GF-D8 (cell line): ENCODE results near the gene UBAP2L.
"Not testable (repeated sequence)": the region's sequence is repeated elsewhere in the genome, so short reads cannot be mapped to it uniquely, and the experiment has no call there.

ENCODE experiments used
- DNase-seq: peaks from one replicate; lab custom pipeline; 2025; lab: John Stamatoyannopoulos, UW

Gene UBAP2L

GRCh38 chr1:154309136-154309535 lies 88.4 kb downstream of the UBAP2L start:
- not testable (repeated sequence) for DNase-seq

GRCh38 chr1:154312229-154313065 lies 91.7 kb downstream of the UBAP2L start:
- DNase-seq, result not testable (repeated sequence)

DNA sequence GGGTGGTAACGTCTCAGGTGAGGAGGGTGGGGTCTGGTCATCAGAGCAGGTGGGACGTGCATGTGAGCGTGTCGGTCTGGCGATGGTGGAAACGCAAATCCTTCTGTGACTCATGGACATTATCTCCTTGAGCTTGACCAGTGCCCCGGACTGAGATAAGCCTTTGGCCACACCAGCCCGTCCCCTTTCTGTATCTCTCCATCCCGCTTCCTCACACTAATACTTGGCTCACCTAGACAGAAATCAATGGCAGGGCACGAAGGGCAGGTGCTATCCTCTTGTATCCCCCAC lies 92.3 kb downstream of the UBAP2L start:
- DNase-seq, result no peak

DNA sequence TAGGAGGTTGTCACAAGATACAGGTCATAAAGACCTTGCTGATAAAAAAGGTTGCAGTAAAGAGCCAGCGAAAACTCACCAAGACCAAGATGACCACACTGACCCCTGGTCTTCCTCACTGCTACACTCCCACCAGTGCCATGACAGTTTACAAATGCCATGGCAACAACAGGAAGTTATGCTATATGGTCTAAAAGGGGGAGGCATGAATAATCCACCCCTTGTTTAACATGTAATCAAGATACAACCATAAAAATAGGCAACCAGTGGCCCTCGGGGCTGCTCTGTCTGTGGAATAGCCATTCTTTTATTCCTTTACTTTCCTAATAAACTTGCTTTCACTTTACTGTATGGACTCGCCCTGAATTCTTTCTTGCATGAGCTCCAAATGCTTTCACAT lies 93.5 kb downstream of the UBAP2L start:
- not testable (repeated sequence) for DNase-seq

GRCh38 chr1:154316704-154317103 lies 95.9 kb downstream of the UBAP2L start:
- no peak for DNase-seq

- DNase-seq, result no peak
Observed at GRCh38 chr1:154318386-154318785, 97.6 kb downstream of the UBAP2L start.
